Measurements from ENCODE around the gene VAT1L.

The VAT1L gene

DNA sequence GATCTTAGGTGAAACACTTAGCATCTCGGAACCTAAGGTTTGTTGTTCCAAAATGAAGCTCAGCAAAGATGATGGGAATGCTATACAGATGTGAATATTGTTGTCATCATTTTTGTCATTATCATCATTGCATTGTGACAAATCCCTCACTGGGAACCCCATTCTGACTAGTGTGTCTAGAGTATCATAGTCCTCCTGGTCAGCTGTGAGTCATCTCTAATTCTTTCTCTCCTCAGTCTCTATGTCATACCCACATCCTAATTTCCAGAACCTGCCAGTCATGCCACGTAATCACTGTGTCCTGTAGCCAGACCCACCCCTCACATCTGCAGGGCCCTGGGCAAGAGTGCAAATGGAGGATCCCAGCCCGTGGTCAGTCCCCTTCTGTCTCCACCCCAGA is 173.4 kb downstream of the VAT1L start:
- no peak overlapping the region for H3K4me3 Mint-ChIP-seq
- peaks cover 69% of the 10 kb centered on the region for H3K27me3 Mint-ChIP-seq (ENCODE audit: low read depth)
- H3K9me3 Mint-ChIP-seq, result peaks cover 3% of the 10 kb centered on the region

DNA sequence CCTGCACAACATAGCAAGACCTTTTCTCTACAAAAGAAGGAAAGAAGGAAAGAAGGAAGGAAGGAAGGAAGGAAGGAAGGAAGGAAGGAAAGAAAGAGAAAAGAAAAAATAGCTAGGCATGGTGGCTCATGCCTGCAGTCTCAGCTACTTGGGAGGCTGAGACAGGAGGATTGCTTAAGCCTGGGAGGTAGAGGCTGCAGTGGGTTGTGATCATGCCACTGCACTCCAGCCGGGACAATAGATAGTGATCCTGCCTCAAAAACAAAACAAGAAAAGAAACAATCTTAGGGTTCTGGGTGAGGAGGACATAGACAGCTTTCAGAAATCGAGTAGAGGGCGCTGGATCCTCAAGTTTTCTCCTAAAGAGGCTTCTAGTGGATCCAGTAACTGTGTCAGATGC is 174.3 kb downstream of the VAT1L start:
- no peaks in the 10 kb centered on the region for H3K36me3 Mint-ChIP-seq (ENCODE audit: low read depth)
- TF ChIP-seq, protein P1, sequence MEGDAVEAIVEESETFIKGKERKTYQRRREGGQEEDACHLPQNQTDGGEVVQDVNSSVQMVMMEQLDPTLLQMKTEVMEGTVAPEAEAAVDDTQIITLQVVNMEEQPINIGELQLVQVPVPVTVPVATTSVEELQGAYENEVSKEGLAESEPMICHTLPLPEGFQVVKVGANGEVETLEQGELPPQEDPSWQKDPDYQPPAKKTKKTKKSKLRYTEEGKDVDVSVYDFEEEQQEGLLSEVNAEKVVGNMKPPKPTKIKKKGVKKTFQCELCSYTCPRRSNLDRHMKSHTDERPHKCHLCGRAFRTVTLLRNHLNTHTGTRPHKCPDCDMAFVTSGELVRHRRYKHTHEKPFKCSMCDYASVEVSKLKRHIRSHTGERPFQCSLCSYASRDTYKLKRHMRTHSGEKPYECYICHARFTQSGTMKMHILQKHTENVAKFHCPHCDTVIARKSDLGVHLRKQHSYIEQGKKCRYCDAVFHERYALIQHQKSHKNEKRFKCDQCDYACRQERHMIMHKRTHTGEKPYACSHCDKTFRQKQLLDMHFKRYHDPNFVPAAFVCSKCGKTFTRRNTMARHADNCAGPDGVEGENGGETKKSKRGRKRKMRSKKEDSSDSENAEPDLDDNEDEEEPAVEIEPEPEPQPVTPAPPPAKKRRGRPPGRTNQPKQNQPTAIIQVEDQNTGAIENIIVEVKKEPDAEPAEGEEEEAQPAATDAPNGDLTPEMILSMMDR (IDR thresholded peaks at IDR 0.05; ENCODE audit: unreplicated experiment in 3 of 3), result no peak
- no peak overlapping the region for H3K4me3 Mint-ChIP-seq
- H3K27me3 Mint-ChIP-seq (ENCODE audit: low read depth), result peaks cover 77% of the 10 kb centered on the region
- peak overlapping the region in 1 of 3 experiments; percentile 14 for H3K27ac Mint-ChIP-seq
- H3K9me3 Mint-ChIP-seq, result peaks cover 3% of the 10 kb centered on the region
- H3K4me1 Mint-ChIP-seq, result no peaks in the 10 kb centered on the region

More for the DNA sequence above, 173.4 kb downstream of the VAT1L start:
- Mint-ChIP-seq H3K36me3 (ENCODE audit: low read depth) (no peaks in the 10 kb centered on the region), H3K4me1 (no peaks in the 10 kb centered on the region), H3K27ac (no peak overlapping the region)
- TF ChIP-seq, protein P1 (IDR thresholded peaks at IDR 0.05; ENCODE audit: unreplicated experiment in 3 of 3), result no peak

DNA sequence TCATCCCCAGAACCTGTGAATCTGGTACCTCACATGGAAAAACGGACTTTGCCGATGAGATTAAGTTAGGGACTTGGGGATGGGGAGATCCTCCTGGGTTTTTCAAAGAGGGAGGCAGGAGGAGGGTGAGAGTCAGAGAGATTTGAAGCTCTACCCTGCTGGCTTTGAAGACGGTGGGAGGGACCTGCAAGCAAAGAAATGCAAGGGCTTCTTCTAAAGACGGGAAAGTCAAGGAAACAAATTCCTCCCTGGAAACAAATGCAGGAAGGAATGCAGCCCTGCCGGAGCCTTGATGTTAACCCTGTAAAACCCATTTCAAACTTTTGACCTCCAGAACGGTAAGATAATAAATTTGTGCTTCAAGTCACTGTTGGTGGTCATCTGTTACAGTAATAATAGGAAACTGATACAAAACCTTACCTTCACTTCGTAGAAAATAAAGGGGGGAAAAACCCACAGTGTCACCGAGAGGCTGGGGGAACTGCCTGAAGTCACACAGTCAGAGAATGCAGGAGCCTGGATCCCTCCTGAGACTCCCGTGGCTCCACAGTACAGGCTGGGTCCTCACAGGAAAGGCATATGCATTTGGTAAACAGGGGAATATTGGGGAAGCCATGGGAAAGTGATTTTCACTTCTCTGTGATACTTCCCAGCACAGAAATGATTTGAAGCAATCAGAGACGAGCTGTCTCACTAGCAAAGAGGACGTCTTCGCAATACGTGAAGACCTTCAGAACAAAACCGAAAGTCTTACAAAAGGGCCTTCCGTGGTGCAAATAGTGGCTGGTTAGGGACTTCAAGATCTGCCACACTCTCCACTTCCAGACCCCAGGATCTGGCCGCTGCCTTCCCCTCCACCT is 175.1 kb downstream of the VAT1L start:
- Mint-ChIP-seq H3K4me1 (no peaks in the 10 kb centered on the region), H3K9me3 (peaks cover 3% of the 10 kb centered on the region), H3K27me3 (ENCODE audit: low read depth) (peaks cover 79% of the 10 kb centered on the region), H3K27ac (peak overlapping the region in 1 of 3 experiments; percentile 14), H3K36me3 (ENCODE audit: low read depth) (no peaks in the 10 kb centered on the region), H3K4me3 (no peak overlapping the region)
- TF ChIP-seq, protein P1 (IDR thresholded peaks at IDR 0.05; ENCODE audit: unreplicated experiment in 3 of 3), result no peak

DNA sequence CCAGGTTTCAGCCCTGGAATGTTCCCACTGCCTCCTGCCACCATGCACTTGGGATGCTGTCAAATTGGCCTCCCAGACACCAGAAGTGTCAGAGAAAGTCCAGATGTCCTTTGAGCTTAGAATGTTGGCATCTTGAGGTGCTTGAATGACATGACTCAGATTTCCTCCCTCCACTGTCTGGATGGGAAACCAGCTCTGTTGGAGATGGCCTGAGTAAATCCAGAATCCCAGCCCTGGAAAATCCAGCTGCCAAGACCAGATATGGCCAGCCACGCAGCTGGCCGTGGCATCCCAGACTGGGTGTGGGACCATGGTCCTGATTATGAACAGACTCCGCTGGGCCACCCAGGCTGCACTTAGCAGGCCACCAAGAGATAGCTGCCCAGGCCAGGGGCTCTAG is 177.0 kb downstream of the VAT1L start:
- H3K4me1 Mint-ChIP-seq, result no peaks in the 10 kb centered on the region
- H3K27me3 Mint-ChIP-seq (ENCODE audit: low read depth), result peaks cover 83% of the 10 kb centered on the region
- no peaks in the 10 kb centered on the region for H3K36me3 Mint-ChIP-seq (ENCODE audit: low read depth)
- H3K4me3 Mint-ChIP-seq, result no peak overlapping the region
- peaks cover 3% of the 10 kb centered on the region for H3K9me3 Mint-ChIP-seq
- H3K27ac Mint-ChIP-seq, result no peak overlapping the region
- TF ChIP-seq, protein P1 (IDR thresholded peaks at IDR 0.05; ENCODE audit: unreplicated experiment in 3 of 3), result no peak

DNA sequence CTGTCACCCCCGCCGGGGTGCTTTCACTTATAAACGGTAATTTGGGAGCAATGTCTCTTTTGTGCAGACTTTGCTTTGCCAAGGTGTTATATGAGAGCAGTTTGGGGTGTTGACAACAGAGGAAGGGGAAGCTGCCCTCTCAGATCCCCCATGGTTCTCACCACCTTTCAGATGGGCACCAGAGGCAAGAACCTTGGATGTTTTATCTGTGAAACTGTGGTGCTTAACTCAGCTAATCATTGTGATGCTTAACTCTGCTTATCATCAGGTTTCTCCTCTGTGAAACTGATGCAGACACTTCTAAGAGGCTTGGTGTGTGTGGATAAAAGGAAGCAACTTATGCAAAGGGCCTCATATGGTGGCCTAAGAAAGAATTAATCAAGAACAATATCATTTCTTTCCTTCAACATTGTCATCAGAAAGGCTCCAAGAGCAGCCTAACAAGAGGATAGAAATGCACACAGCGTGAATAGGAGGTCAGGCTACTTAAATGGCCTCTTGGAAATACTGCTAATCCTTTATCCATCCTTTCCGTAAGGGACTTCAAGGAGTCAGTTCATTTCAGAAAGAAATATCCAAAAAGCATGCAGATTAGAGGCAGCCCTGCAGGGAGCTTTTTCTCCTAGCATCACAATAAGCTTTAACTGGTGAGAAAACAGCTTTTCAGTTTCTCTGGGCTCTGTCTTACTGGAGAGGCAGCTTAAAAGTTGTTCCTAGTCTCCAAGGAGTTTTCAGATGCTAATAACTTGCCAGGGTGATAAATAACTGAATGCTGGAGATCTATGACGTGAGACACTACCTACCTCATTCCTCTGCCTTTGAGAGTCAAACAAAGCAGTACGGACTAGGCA is 178.9 kb downstream of the VAT1L start:
- H3K27ac Mint-ChIP-seq, result no peak overlapping the region
- no peak overlapping the region for H3K4me3 Mint-ChIP-seq
- H3K36me3 Mint-ChIP-seq (ENCODE audit: low read depth), result no peaks in the 10 kb centered on the region
- H3K4me1 Mint-ChIP-seq, result no peaks in the 10 kb centered on the region
- H3K27me3 Mint-ChIP-seq (ENCODE audit: low read depth), result peaks cover 75% of the 10 kb centered on the region
- TF ChIP-seq, protein P1 (IDR thresholded peaks at IDR 0.05; ENCODE audit: unreplicated experiment in 3 of 3), result no peak
- H3K9me3 Mint-ChIP-seq, result no peaks in the 10 kb centered on the region

All from nephron (organoid).